H9 (cell line): Measurements from ENCODE around the gene CACNA2D4. TPM values are rescaled to one million over a fixed set of nuclear protein-coding genes. Genes with fewer than 3 reads are reported as not detected.
A peak's percentile ranks its signal among the peaks of the same experiment; 100 is the strongest.

Experiments used
- DNase-seq: peaks from one replicate; pipeline ENCODE4 v3.0.0-alpha.2; 2017
- H2AFZ ChIP-seq: one replicate; pipeline ENCODE4 v1.6.1; 2013; ENCODE audit warnings: mild to moderate bottlenecking, low read length, control low read depth, moderate library complexity
- H2AK5ac ChIP-seq: 2 replicates; pipeline ENCODE4 v1.6.1; 2013; ENCODE audit warnings: low read length, control low read depth, mixed read lengths; ENCODE audit not compliant: insufficient read length
- H2BK120ac ChIP-seq: one replicate; pipeline ENCODE4 v1.6.1; 2013; ENCODE audit warnings: low read depth, mild to moderate bottlenecking, low read length, control low read depth, inconsistent platforms; ENCODE audit not compliant: poor library complexity, severe bottlenecking
- H2BK12ac ChIP-seq: 2 replicates; pipeline ENCODE4 v1.6.1; 2013; ENCODE audit warnings: low read length, control low read depth, mixed read lengths, low read depth; ENCODE audit not compliant: insufficient read length
- H2BK15ac ChIP-seq: 2 replicates; pipeline ENCODE4 v1.6.1; 2013; ENCODE audit warnings: low read depth, low read length, control low read depth
- H2BK20ac ChIP-seq: one replicate; pipeline ENCODE4 v1.6.1; 2013; ENCODE audit warnings: low read depth, mild to moderate bottlenecking, low read length, control low read depth, inconsistent platforms; ENCODE audit not compliant: poor library complexity, severe bottlenecking
- H2BK5ac ChIP-seq: 2 replicates; pipeline ENCODE4 v1.6.1; 2013; ENCODE audit warnings: low read length, control low read depth, mixed read lengths; ENCODE audit not compliant: insufficient read length
- H3K14ac ChIP-seq: 2 replicates; pipeline ENCODE4 v1.6.1; 2013; ENCODE audit warnings: low read length, control low read depth; ENCODE audit not compliant: insufficient read depth
- H3K18ac ChIP-seq: 2 replicates; pipeline ENCODE4 v1.6.1; 2013; ENCODE audit warnings: low read depth, mild to moderate bottlenecking, mixed read lengths, low read length, control low read depth; ENCODE audit not compliant: insufficient read length
- H3K23ac ChIP-seq: 2 replicates; pipeline ENCODE4 v1.6.1; 2013; ENCODE audit warnings: low read length, control low read depth, mixed read lengths, low read depth; ENCODE audit not compliant: insufficient read length
- H3K23me2 ChIP-seq: 2 replicates; pipeline ENCODE4 v1.6.1; 2013; ENCODE audit warnings: low read depth, mild to moderate bottlenecking, mixed read lengths, low read length, control low read depth; ENCODE audit not compliant: insufficient read length, poor library complexity, severe bottlenecking
- H3K27ac ChIP-seq: 2 replicates; pipeline ENCODE4 v1.5.1; 2013; ENCODE audit warnings: low read length, control low read depth, mixed read lengths, low read depth; ENCODE audit not compliant: insufficient read length
- H3K27me3 ChIP-seq: 2 replicates; pipeline ENCODE4 v1.6.1; 2013; ENCODE audit warnings: low read length, control low read depth, inconsistent platforms; ENCODE audit not compliant: insufficient read depth
- H3K4ac ChIP-seq: 2 replicates; pipeline ENCODE4 v1.6.1; 2013; ENCODE audit warnings: low read depth, mild to moderate bottlenecking, control low read depth, inconsistent platforms, low read length, moderate library complexity
- H3K4me1 ChIP-seq: 2 replicates; pipeline ENCODE4 v1.6.1; 2013; ENCODE audit warnings: low read length, control low read depth, inconsistent platforms; ENCODE audit not compliant: insufficient read depth
- H3K4me2 ChIP-seq: 2 replicates; pipeline ENCODE4 v1.6.1; 2013; ENCODE audit warnings: low read length, control low read depth, mixed read lengths; ENCODE audit not compliant: insufficient read length, insufficient read depth
- H3K56ac ChIP-seq: 2 replicates; pipeline ENCODE4 v1.6.1; 2013; ENCODE audit warnings: low read depth, mild to moderate bottlenecking, mixed read lengths, low read length, control low read depth; ENCODE audit not compliant: insufficient read length
- H3K79me1 ChIP-seq: 2 replicates; pipeline ENCODE4 v1.6.1; 2013; ENCODE audit warnings: low read depth, mild to moderate bottlenecking, moderate library complexity, low read length, control low read depth, inconsistent platforms; ENCODE audit not compliant: insufficient read depth, poor library complexity, severe bottlenecking
- H3K79me2 ChIP-seq: 2 replicates; pipeline ENCODE4 v1.6.1; 2013; ENCODE audit warnings: low read length, control low read depth, inconsistent platforms; ENCODE audit not compliant: insufficient read depth
- H3K9ac ChIP-seq: 2 replicates; pipeline ENCODE4 v1.6.1; 2013; ENCODE audit warnings: low read length, control low read depth, mixed read lengths; ENCODE audit not compliant: insufficient read length; ENCODE audit errors: extremely low read depth
- H3K9me3 ChIP-seq: one replicate; pipeline ENCODE4 v1.6.1; 2013; ENCODE audit warnings: low read depth, low read length, inconsistent platforms; ENCODE audit not compliant: control insufficient read depth
- H3T11ph ChIP-seq: one replicate; pipeline ENCODE4 v1.6.1; 2013; ENCODE audit warnings: mild to moderate bottlenecking, low read length, control low read depth, inconsistent platforms
- H4K20me1 ChIP-seq: one replicate; pipeline ENCODE4 v1.6.1; 2013; ENCODE audit not compliant: control insufficient read depth, insufficient read length, insufficient read depth
- H4K5ac ChIP-seq: 2 replicates; pipeline ENCODE4 v1.6.1; 2013; ENCODE audit warnings: low read depth, mild to moderate bottlenecking, mixed read lengths, low read length, control low read depth; ENCODE audit not compliant: insufficient read length
- H4K8ac ChIP-seq: replicated peaks from 2 replicates; pipeline ENCODE4 v1.6.1; 2013; ENCODE audit warnings: low read length, control low read depth, mixed read lengths, low read depth; ENCODE audit not compliant: insufficient read length
- H4K91ac ChIP-seq: 2 replicates; pipeline ENCODE4 v1.6.1; 2013; ENCODE audit warnings: low read depth, mild to moderate bottlenecking, moderate library complexity, mixed read lengths, low read length, control low read depth; ENCODE audit not compliant: insufficient read length
- H3K27ac Mint-ChIP-seq, 3 experiments: 2 replicates in 2 of 3; 3 replicates in 1 of 3; pipeline ENCODE4 v1.8.0; 2020 to 2021; ENCODE audit warnings: mixed read lengths in 3 of 3, mild to moderate bottlenecking in 1 of 3, moderate library complexity in 1 of 3
- H3K27me3 Mint-ChIP-seq: 2 replicates; pipeline ENCODE4 v1.8.0; 2021; ENCODE audit warnings: low read depth, mild to moderate bottlenecking, moderate library complexity, mixed read lengths
- H3K36me3 Mint-ChIP-seq, 3 experiments: 2 replicates in 2 of 3; 3 replicates in 1 of 3; pipeline ENCODE4 v1.8.0; 2020 to 2021; ENCODE audit warnings: low read depth in 3 of 3, mixed read lengths in 3 of 3; ENCODE audit not compliant: insufficient read depth in 1 of 3
- H3K4me1 Mint-ChIP-seq, 2 experiments: 2 replicates each; pipeline ENCODE4 v1.8.0; 2020; ENCODE audit warnings: mixed read lengths in 2 of 2
- H3K4me3 Mint-ChIP-seq, 2 experiments: 2 replicates in 1 of 2; 3 replicates in 1 of 2; pipeline ENCODE4 v1.8.0; 2020 to 2021; ENCODE audit warnings: mild to moderate bottlenecking in 2 of 2, mixed read lengths in 2 of 2, moderate library complexity in 1 of 2
- H3K9me3 Mint-ChIP-seq, 2 experiments: 2 replicates in 1 of 2; 3 replicates in 1 of 2; pipeline ENCODE4 v1.8.0; 2020; ENCODE audit warnings: mild to moderate bottlenecking in 2 of 2, mixed read lengths in 2 of 2, moderate library complexity in 1 of 2
- CTCF ChIP-seq: fragments of 200-600 bp; sonication (generic); conservative IDR thresholded peaks from 3 replicates; pipeline ENCODE4 v1.8.0; 2021; ENCODE audit warnings: antibody characterized with exemption, mild to moderate bottlenecking
- WGBS: extraction: QIAGEN DNeasy Blood & Tissue Kit; methylation state at CpG from one replicate; pipeline ENCODE4 v1.1.7; 2013; ENCODE audit warnings: missing lambda C conversion rate, low lambda C conversion rate, mixed read lengths; ENCODE audit not compliant: insufficient read length; ENCODE audit errors: extremely low coverage; 5-methylcytosine and 5-hydroxymethylcytosine counted together
- total RNA-seq: library from RNA; stranded (reverse); gene quantifications from 2 replicates; pipeline ENCODE4 v1.2.1, GENCODE V29; 2021

CACNA2D4 gene
- total RNA-seq, 1 experiment from 2014 or later = 0.79 TPM

GRCh38 chr12:1791104-1791841, 127.2 kb downstream of the CACNA2D4 start:
- H3K14ac ChIP-seq = no peak overlapping the region
- no peak overlapping the region for H3K9ac ChIP-seq
- H3K18ac ChIP-seq = no peak overlapping the region
- no peak overlapping the region for H2BK20ac ChIP-seq
- no peaks in the 10 kb centered on the region for H3K23me2 ChIP-seq
- no peak overlapping the region for H3K23ac ChIP-seq
- no peaks in the 10 kb centered on the region for H3K9me3 Mint-ChIP-seq
- TF ChIP-seq CTCF = peak; percentile 84
- no peak overlapping the region for H4K8ac ChIP-seq
- H2BK12ac ChIP-seq = no peak overlapping the region
- no peak overlapping the region for H2BK120ac ChIP-seq
- no peak overlapping the region for H2AFZ ChIP-seq
- no peaks in the 10 kb centered on the region for H3K79me1 ChIP-seq
- H3K9me3 ChIP-seq = no peaks in the 10 kb centered on the region
- no peak overlapping the region for H3K27ac Mint-ChIP-seq
- H3K79me2 ChIP-seq = no peaks in the 10 kb centered on the region
- H2BK15ac ChIP-seq = no peak overlapping the region
- no peak overlapping the region for H3T11ph ChIP-seq
- peaks cover under 1 to 14% (median 4%) of the 10 kb centered on the region in 3 experiments; a peak in 4 of 7 replicates for H3K36me3 Mint-ChIP-seq
- no peak overlapping the region for H3K4me3 Mint-ChIP-seq
- H4K20me1 ChIP-seq = no peaks in the 10 kb centered on the region
- H3K4me1 ChIP-seq = no peaks in the 10 kb centered on the region; the same call in 1 of the 2 replicates
- no peaks in the 10 kb centered on the region for H3K27me3 ChIP-seq
- DNase-seq = no peak
- H4K91ac ChIP-seq = no peak overlapping the region
- H3K4me1 Mint-ChIP-seq = peaks cover 32 to 35% of the 10 kb centered on the region in 2 experiments
- H2BK5ac ChIP-seq = no peak overlapping the region
- H3K56ac ChIP-seq = no peak overlapping the region
- no peak overlapping the region for H4K5ac ChIP-seq
- H3K27me3 Mint-ChIP-seq = peaks cover 3% of the 10 kb centered on the region; the same call in 1 of the 2 replicates
- no peak overlapping the region for H3K4ac ChIP-seq
- no peak overlapping the region for H3K4me2 ChIP-seq
- no peak overlapping the region for H2AK5ac ChIP-seq
- no CpG with 5 or more reads among the region's 10 CpGs for WGBS
- no peak overlapping the region for H3K27ac ChIP-seq
